ENCODE data around the gene IPP. TPM values are rescaled to one million over a fixed set of nuclear protein-coding genes. Genes with fewer than 3 reads are reported as not detected.

Gene IPP
- total and polyA plus RNA-seq, 10 donors: 0.96 to 13.4 (median 9.9) TPM

DNA sequence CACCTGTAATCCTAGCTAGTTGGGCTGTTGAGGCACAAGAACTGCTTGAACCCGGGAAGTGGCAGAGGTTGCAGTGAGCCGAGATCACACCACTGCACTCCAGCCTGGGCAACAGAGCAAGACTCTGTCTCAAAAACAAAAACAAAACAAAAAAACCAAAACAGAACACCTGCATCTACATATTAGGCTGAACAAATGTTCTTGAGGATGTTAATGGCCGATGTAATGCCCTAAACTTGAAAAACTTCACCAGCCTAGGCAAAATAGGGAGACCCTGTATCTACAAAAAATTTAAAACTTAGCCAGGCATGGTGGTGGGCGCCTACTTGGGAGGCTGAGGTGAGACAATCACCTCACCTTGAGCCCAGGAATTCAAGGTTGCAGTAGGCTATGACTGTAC lies 81.9 kb downstream of the IPP start:
- H3K27me3 ChIP-seq (replicated peaks in 1 of 7): no peaks in the 10 kb centered on the region
- no peak overlapping the region for H3K4me3 ChIP-seq
- 93 to 99% (median 95%) methylated on average over 4 of the region's 4 CpGs for WGBS, 5 donors
- intact Hi-C loops (cut with DNase I; ENCODE audit: low total_unique reads): no loop called here
- H3K27ac ChIP-seq: no peak overlapping the region
- DNase-seq: no peak
- peaks cover 13 to 92% (median 52%) of the 10 kb centered on the region in 6 donors for H3K4me1 ChIP-seq
- H3K9me3 ChIP-seq: no peaks in the 10 kb centered on the region
- peaks cover 0 to 35% (median 0%) of the 10 kb centered on the region in 6 donors for H3K36me3 ChIP-seq
- no peak for TF ChIP-seq POLR2AphosphoS5 (IDR thresholded peaks at IDR 0.05)
- TF ChIP-seq, protein P1, sequence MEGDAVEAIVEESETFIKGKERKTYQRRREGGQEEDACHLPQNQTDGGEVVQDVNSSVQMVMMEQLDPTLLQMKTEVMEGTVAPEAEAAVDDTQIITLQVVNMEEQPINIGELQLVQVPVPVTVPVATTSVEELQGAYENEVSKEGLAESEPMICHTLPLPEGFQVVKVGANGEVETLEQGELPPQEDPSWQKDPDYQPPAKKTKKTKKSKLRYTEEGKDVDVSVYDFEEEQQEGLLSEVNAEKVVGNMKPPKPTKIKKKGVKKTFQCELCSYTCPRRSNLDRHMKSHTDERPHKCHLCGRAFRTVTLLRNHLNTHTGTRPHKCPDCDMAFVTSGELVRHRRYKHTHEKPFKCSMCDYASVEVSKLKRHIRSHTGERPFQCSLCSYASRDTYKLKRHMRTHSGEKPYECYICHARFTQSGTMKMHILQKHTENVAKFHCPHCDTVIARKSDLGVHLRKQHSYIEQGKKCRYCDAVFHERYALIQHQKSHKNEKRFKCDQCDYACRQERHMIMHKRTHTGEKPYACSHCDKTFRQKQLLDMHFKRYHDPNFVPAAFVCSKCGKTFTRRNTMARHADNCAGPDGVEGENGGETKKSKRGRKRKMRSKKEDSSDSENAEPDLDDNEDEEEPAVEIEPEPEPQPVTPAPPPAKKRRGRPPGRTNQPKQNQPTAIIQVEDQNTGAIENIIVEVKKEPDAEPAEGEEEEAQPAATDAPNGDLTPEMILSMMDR (IDR thresholded peaks at IDR 0.05 in 8 of 11, conservative IDR thresholded peaks at IDR 0.05 in 3 of 11): no peak
- no peak for TF ChIP-seq POLR2A (IDR thresholded peaks at IDR 0.05)

DNA sequence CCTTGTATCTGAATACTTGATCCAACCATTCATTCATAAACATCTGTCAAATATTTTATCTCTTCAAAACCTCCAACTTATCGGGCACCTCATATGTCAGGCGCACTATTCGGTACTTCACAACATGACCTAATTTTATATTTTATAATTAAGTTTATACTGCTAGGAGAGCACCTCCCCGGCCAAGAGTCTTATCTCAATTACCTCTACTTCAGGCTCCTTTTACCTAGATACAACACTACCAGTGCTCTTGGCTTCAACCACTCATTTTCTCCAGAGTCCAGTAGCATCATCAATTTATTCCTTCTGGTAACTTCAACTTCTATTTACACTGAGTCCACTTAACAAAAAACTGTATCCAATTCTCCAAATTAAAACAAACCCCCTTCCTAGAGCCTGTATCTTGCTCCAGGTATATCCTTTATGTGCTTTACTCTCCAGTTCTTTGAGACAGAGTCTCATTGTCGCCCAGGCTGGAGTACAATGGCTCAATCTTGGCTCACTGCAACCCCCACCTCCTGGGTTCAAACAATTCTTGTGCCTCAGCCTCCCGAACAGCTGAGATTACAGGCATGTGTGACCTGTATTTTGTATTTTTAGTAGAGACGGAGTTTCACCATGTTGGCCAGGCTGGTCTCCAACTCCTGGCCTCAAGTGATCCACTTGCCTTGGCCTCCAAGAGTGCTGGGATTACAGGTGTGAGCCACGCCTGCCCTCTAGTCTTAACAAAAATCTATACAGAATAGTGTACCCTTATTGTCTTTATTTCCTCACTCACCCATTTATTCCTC lies 82.9 kb downstream of the IPP start:
- no peak overlapping the region for H3K27ac ChIP-seq
- DNase-seq: no peak
- no peaks in the 10 kb centered on the region for H3K9me3 ChIP-seq
- 89 to 95% (median 93%) methylated on average over 8 of the region's 8 CpGs for WGBS, 5 donors
- no peaks in the 10 kb centered on the region for H3K27me3 ChIP-seq (replicated peaks in 1 of 7)
- no peak overlapping the region for H3K4me3 ChIP-seq
- TF ChIP-seq POLR2A (IDR thresholded peaks at IDR 0.05) (no peak), POLR2AphosphoS5 (IDR thresholded peaks at IDR 0.05) (no peak)
- TF ChIP-seq, protein P1 (IDR thresholded peaks at IDR 0.05 in 8 of 11, conservative IDR thresholded peaks at IDR 0.05 in 3 of 11): no peak
- peaks cover 0 to 32% (median 0%) of the 10 kb centered on the region in 6 donors for H3K36me3 ChIP-seq
- peaks cover 13 to 92% (median 47%) of the 10 kb centered on the region in 6 donors for H3K4me1 ChIP-seq
- intact Hi-C loops (cut with DNase I; ENCODE audit: low total_unique reads): no loop called here

DNA sequence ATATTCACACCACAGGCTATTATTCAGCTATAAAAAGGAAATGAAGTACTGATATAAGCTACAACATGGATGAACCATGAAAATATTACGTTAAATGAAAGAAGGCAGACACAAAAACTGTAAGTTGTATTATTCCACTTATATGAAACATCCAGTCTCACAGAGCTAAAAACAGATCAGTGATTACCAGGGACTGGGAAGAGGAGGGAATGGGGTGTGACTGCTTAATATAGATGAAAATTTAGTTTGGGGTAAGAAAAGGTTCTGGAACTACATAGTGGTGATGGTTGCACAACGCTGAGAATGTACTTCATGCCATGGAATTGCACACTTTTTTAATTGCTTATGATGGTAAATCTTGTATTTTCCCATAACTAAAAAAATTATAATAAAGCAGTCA lies 83.6 kb downstream of the IPP start:
- no peak for DNase-seq
- H3K27ac ChIP-seq: no peak overlapping the region
- no peaks in the 10 kb centered on the region for H3K9me3 ChIP-seq
- no peaks in the 10 kb centered on the region for H3K27me3 ChIP-seq (replicated peaks in 1 of 7)
- intact Hi-C loops (cut with DNase I; ENCODE audit: low total_unique reads): no loop called here
- WGBS, 5 donors: 88 to 96% (median 91%) methylated on average over 2 of the region's 2 CpGs
- H3K4me1 ChIP-seq: peaks cover 13 to 92% (median 42%) of the 10 kb centered on the region in 6 donors
- H3K36me3 ChIP-seq: peaks cover 0 to 34% (median 0%) of the 10 kb centered on the region in 6 donors
- H3K4me3 ChIP-seq: no peak overlapping the region
- TF ChIP-seq, protein P1 (IDR thresholded peaks at IDR 0.05 in 8 of 11, conservative IDR thresholded peaks at IDR 0.05 in 3 of 11): no peak
- TF ChIP-seq POLR2AphosphoS5 (IDR thresholded peaks at IDR 0.05): no peak
- no peak for TF ChIP-seq POLR2A (IDR thresholded peaks at IDR 0.05)

DNA sequence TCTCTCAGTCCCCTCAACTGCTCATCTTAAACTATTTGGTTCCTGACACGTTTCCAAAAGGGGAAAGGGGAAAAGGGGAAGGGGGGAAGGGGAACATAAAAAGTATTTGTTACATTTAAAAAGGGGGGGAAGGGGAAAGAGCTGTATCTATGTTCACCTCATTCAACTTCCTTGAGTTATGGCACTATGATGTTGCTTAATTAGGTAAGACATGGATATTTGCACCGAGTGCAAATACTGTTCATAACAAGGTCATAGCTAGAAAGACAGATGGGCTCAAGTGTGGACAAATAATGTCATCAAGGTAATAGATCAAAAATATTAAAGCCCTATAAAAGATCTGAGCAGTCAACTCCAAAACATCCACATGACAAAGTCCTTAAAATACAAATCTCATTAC lies 90.1 kb downstream of the IPP start:
- 46 to 81% (median 62%) methylated on average over 2 of the region's 2 CpGs for WGBS, 5 donors
- no peak overlapping the region for H3K4me3 ChIP-seq
- H3K9me3 ChIP-seq: no peaks in the 10 kb centered on the region
- H3K27me3 ChIP-seq (replicated peaks in 1 of 7): no peaks in the 10 kb centered on the region
- no peak for DNase-seq
- TF ChIP-seq POLR2AphosphoS5 (IDR thresholded peaks at IDR 0.05) (no peak), POLR2A (IDR thresholded peaks at IDR 0.05) (no peak)
- TF ChIP-seq, protein P1 (IDR thresholded peaks at IDR 0.05 in 8 of 11, conservative IDR thresholded peaks at IDR 0.05 in 3 of 11): no peak
- H3K4me1 ChIP-seq: peaks cover 0 to 32% (median 2%) of the 10 kb centered on the region in 6 donors
- H3K36me3 ChIP-seq: peaks cover 3 to 84% (median 52%) of the 10 kb centered on the region in 6 donors
- intact Hi-C loops (cut with DNase I; ENCODE audit: low total_unique reads): no loop called here
- no peak overlapping the region for H3K27ac ChIP-seq
